Activated CD8-positive, alpha-beta T cell treated with anti-CD3 and anti-CD28 coated beads for 36 hours (primary cell): Measurements from ENCODE around the gene ALMS1. TPM values are rescaled to one million over a fixed set of nuclear protein-coding genes. Genes with fewer than 3 reads are reported as not detected.
"Not testable (repeated sequence)": the region's sequence is repeated elsewhere in the genome, so short reads cannot be mapped to it uniquely, and the experiment has no call there.

ENCODE experiments used
- ATAC-seq: fragments of 200-7000 bp; cut with Tn5 transposase; one replicate; pipeline ENCODE4 v1.10.0; 2021; ENCODE audit warnings: mild to moderate bottlenecking, moderate library complexity
- CTCF ChIA-PET: fragments of 350-600 bp; sonication (Branson Sonifier 250); formaldehyde crosslinking; loops from one replicate; lab custom pipeline; 2021; ENCODE audit warnings: antibody characterized with exemption; lab: Charles Lee
- POLR2A ChIA-PET: fragments of 350-600 bp; sonication (Branson Sonifier 250); formaldehyde crosslinking; loops from one replicate; lab custom pipeline; 2021; ENCODE audit warnings: antibody characterized with exemption; lab: Charles Lee
- DNase-seq: peaks from one replicate; pipeline ENCODE4 v3.0.0-alpha.2; 2020
- H3K27ac Mint-ChIP-seq: one replicate; pipeline ENCODE4 v1.8.0; 2021; ENCODE audit warnings: mild to moderate bottlenecking, mixed read lengths
- H3K27me3 Mint-ChIP-seq: one replicate; pipeline ENCODE4 v1.8.0; 2021; ENCODE audit warnings: mixed read lengths
- H3K36me3 Mint-ChIP-seq: one replicate; pipeline ENCODE4 v1.8.0; 2021; ENCODE audit warnings: low read depth, mixed read lengths
- H3K4me1 Mint-ChIP-seq: one replicate; pipeline ENCODE4 v1.8.0; 2021; ENCODE audit warnings: low read depth, mixed read lengths
- H3K4me3 Mint-ChIP-seq: one replicate; pipeline ENCODE4 v1.8.0; 2021; ENCODE audit warnings: mild to moderate bottlenecking, moderate library complexity, mixed read lengths
- H3K9me3 Mint-ChIP-seq: one replicate; pipeline ENCODE4 v1.8.0; 2021; ENCODE audit warnings: mixed read lengths
- CTCF ChIP-seq: fragments of 200-600 bp; IDR thresholded peaks from one replicate; pipeline ENCODE4 v1.8.0; 2022; ENCODE audit warnings: antibody characterized with exemption, mild to moderate bottlenecking
- intact Hi-C: fragments of 100-400 bp; cut with micrococcal nuclease; formaldehyde crosslinking; loops from one replicate; pipeline ENCODE4 v1.10.0; 2022
- total RNA-seq, 2 experiments: library from RNA; stranded (reverse); gene quantifications; one replicate each; pipeline ENCODE4 v1.2.3, GENCODE V29; 2021

The ALMS1 gene
- total RNA-seq, 2 experiments from 2014 or later = 18.1 to 20.3 TPM

GRCh38 chr2:73594251-73594650 is 208.6 kb downstream of the ALMS1 start:
- Mint-ChIP-seq H3K27me3 (no peaks in the 10 kb centered on the region), H3K4me3 (no peak overlapping the region), H3K27ac (no peak overlapping the region), H3K4me1 (no peaks in the 10 kb centered on the region), H3K36me3 (no peaks in the 10 kb centered on the region), H3K9me3 (no peaks in the 10 kb centered on the region)
- ChIA-PET POLR2A (no interaction called here), CTCF (no interaction called here)
- DNase-seq (no peak), ATAC-seq (no peak)
- intact Hi-C loops = no loop called here
- TF ChIP-seq CTCF = no peak

DNA sequence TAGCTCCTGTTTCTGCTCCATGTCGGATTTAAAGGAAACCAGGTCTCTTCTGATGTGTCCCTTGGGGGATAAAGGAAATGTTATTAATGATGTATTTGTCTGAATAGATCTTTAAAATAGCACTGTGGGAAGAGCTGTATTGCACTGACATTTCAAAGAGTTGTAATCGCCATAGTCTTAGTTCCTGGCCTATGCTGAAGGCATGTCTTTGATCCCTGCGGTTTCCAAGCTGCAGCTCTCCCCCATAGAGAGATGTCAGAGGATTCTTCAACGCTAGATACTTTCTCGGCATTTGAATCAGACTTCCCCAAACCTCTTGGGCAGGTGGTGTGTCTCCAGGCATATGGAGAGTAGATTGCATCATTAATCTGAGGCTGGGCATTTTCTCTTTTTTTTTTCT is 216.1 kb downstream of the ALMS1 start:
- H3K9me3 Mint-ChIP-seq = no peaks in the 10 kb centered on the region
- ChIA-PET POLR2A (no interaction called here), CTCF (no interaction called here)
- H3K27me3 Mint-ChIP-seq = no peaks in the 10 kb centered on the region
- no peak overlapping the region for H3K4me3 Mint-ChIP-seq
- ATAC-seq = no peak
- no peak for TF ChIP-seq CTCF
- peaks cover 3% of the 10 kb centered on the region for H3K4me1 Mint-ChIP-seq
- intact Hi-C loops = no loop called here
- no peak for DNase-seq
- peaks cover 21% of the 10 kb centered on the region for H3K36me3 Mint-ChIP-seq
- H3K27ac Mint-ChIP-seq = no peak overlapping the region

DNA sequence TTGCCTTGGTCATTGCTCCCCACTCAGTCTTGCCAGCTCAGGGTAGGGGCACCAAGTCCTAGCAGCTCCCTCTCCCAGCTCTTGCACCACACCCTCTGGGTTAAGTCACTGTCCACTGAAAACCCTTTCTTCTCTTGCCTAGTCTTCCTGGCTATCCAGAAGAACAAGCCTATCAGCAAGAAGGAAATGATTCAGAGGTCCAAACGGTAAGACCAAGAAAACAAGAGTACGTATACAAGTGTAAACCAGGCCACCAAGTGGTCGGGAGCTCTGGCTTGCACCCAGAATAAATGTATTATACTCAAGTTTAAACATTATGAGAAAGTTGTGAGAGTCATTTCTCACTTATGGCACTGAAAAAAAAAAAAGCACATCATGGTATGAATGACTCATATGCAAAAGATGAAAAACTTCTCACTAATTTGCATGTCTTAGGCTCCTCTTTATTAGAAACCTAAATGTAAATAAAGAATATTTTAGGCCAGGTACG is 217.5 kb downstream of the ALMS1 start:
- ATAC-seq = peak; percentile 64
- intact Hi-C loops, H3K4me1 Mint-ChIP-seq, H3K4me3 Mint-ChIP-seq, H3K9me3 Mint-ChIP-seq, H3K27me3 Mint-ChIP-seq: not testable (repeated sequence)
- Mint-ChIP-seq H3K36me3 (peaks cover 25% of the 10 kb centered on the region), H3K27ac (peak overlapping the region; percentile 50)
- peak; percentile 37 for DNase-seq
- ChIA-PET CTCF (interaction anchor here (1.4 kb wide), 1 partner anchor 17 kb away, joined by 5 read pairs; no protein-coding TSS in a partner anchor), POLR2A (interaction anchor here (0.7 kb wide), 1 partner anchor 37 kb away, joined by 3 read pairs; no protein-coding TSS in a partner anchor)

- CTCF ChIA-PET, H3K4me3 Mint-ChIP-seq, POLR2A ChIA-PET, H3K9me3 Mint-ChIP-seq, DNase-seq, H3K4me1 Mint-ChIP-seq, H3K27me3 Mint-ChIP-seq, H3K27ac Mint-ChIP-seq, intact Hi-C loops, ATAC-seq: not testable (repeated sequence)
- peaks cover 28% of the 10 kb centered on the region for H3K36me3 Mint-ChIP-seq
These were observed 219.0 kb downstream of the ALMS1 start for GRCh38 chr2:73604589-73604988.

DNA sequence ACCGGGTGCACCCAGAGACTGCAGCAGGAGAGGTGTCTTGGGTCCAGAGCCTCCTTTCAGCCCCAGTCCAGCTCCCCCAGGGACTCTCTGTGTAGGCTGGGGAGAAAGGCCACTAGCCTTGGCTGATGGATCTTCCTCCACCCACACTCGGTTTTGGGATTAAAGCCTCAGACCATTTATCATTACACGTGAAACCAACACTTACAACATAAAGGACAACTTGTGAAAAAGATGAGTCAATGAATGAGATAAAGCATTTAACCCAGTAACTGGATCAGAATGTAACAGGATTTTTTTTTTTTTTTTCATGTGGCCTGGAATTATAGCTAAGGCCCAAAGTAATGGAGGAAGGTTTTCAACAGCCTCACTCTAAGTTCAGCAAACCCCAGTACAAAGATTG is 224.5 kb downstream of the ALMS1 start:
- intact Hi-C loops = no loop called here
- Mint-ChIP-seq H3K4me1 (peaks cover 21% of the 10 kb centered on the region), H3K36me3 (peaks cover 11% of the 10 kb centered on the region), H3K27me3 (no peaks in the 10 kb centered on the region), H3K4me3 (no peak overlapping the region), H3K9me3 (no peaks in the 10 kb centered on the region), H3K27ac (no peak overlapping the region)
- TF ChIP-seq CTCF = no peak
- ChIA-PET CTCF (interaction anchor here (1.1 to 1.2 kb wide), 2 partner anchors 21 to 80 kb away, joined by 3 read pairs; no protein-coding TSS in a partner anchor), POLR2A (no interaction called here)
- no peak for ATAC-seq
- DNase-seq = no peak

GRCh38 chr2:73611193-73611592 is 225.6 kb downstream of the ALMS1 start:
- CTCF ChIA-PET = no interaction called here
- peaks cover 11% of the 10 kb centered on the region for H3K36me3 Mint-ChIP-seq
- no peak for TF ChIP-seq CTCF
- intact Hi-C loops = no loop called here
- no peaks in the 10 kb centered on the region for H3K27me3 Mint-ChIP-seq
- no peak overlapping the region for H3K27ac Mint-ChIP-seq
- peaks cover 21% of the 10 kb centered on the region for H3K4me1 Mint-ChIP-seq
- H3K9me3 Mint-ChIP-seq = no peaks in the 10 kb centered on the region
- POLR2A ChIA-PET = no interaction called here
- ATAC-seq = no peak
- H3K4me3 Mint-ChIP-seq = no peak overlapping the region
- no peak for DNase-seq
